ENCODE results near the gene ZNF800. TPM values are rescaled to one million over a fixed set of nuclear protein-coding genes. Genes with fewer than 3 reads are reported as not detected.
"Not testable (repeated sequence)": the region's sequence is repeated elsewhere in the genome, so short reads cannot be mapped to it uniquely, and the experiment has no call there.

Gene ZNF800
- total and polyA plus RNA-seq, 2 experiments from 2014 or later = 14.3 to 41.5 TPM

- Histone ChIP-seq H3K36me3 (replicated peaks; ENCODE audit: insufficient read depth, low read depth) (no peaks in the 10 kb centered on the region), H3K79me2 (no peaks in the 10 kb centered on the region), H3K4me3 (no peak overlapping the region), H2AFZ (no peak overlapping the region), H3K27me3 (peaks cover 27% of the 10 kb centered on the region), H3K4me1 (ENCODE audit: insufficient read depth) (no peaks in the 10 kb centered on the region), H3K9me2 (replicated peaks; ENCODE audit: insufficient read depth) (no peaks in the 10 kb centered on the region), H3K4me2 (no peak overlapping the region), H3K27ac (no peak overlapping the region), H3K9me3 (ENCODE audit: low read depth) (no peaks in the 10 kb centered on the region), H4K20me1 (ENCODE audit: insufficient read depth, poor library complexity, severe bottlenecking) (no peaks in the 10 kb centered on the region)
- no peak for DNase-seq (ENCODE audit: low spot score)
- TF ChIP-seq EZH2phosphoT487 (IDR thresholded peaks at IDR 0.05; ENCODE audit: low read depth, severe bottlenecking, unreplicated experiment) = no peak
- no peak for TF ChIP-seq CTCF (IDR thresholded peaks at IDR 0.05; ENCODE audit: poor library complexity)
- TF ChIP-seq EZH2 (IDR thresholded peaks at IDR 0.05; ENCODE audit: borderline replicate concordance) = no peak
- WGBS (ENCODE audit: low lambda C conversion rate, missing lambda C conversion rate) = 60% methylated on average over 3 of the region's 3 CpGs
Observed at GRCh38 chr7:127404286-127405072, 12.0 kb upstream of the ZNF800 start.

GRCh38 chr7:127396184-127396583 is 3.7 kb upstream of the ZNF800 start:
- WGBS (ENCODE audit: low lambda C conversion rate, missing lambda C conversion rate) = 43% methylated on average over 1 of the region's 1 CpG
- H3K27me3 ChIP-seq = peaks cover 30% of the 10 kb centered on the region
- H3K4me1 ChIP-seq (ENCODE audit: insufficient read depth) = peaks cover 8% of the 10 kb centered on the region
- no peak for DNase-seq (ENCODE audit: low spot score)
- no peaks in the 10 kb centered on the region for H3K36me3 ChIP-seq (replicated peaks; ENCODE audit: insufficient read depth, low read depth)
- no peak overlapping the region for H3K4me2 ChIP-seq
- peaks cover 4% of the 10 kb centered on the region for H3K79me2 ChIP-seq
- H3K9me3 ChIP-seq (ENCODE audit: low read depth) = no peaks in the 10 kb centered on the region
- no peak overlapping the region for H3K27ac ChIP-seq
- no peaks in the 10 kb centered on the region for H3K9me2 ChIP-seq (replicated peaks; ENCODE audit: insufficient read depth)
- H4K20me1 ChIP-seq (ENCODE audit: insufficient read depth, poor library complexity, severe bottlenecking) = no peaks in the 10 kb centered on the region
- no peak overlapping the region for H2AFZ ChIP-seq
- no peak overlapping the region for H3K4me3 ChIP-seq
- TF ChIP-seq EZH2 (IDR thresholded peaks at IDR 0.05; ENCODE audit: borderline replicate concordance) = no peak
- TF ChIP-seq EZH2phosphoT487 (IDR thresholded peaks at IDR 0.05; ENCODE audit: low read depth, severe bottlenecking, unreplicated experiment) = no peak
- no peak for TF ChIP-seq CTCF (IDR thresholded peaks at IDR 0.05; ENCODE audit: poor library complexity)

DNA sequence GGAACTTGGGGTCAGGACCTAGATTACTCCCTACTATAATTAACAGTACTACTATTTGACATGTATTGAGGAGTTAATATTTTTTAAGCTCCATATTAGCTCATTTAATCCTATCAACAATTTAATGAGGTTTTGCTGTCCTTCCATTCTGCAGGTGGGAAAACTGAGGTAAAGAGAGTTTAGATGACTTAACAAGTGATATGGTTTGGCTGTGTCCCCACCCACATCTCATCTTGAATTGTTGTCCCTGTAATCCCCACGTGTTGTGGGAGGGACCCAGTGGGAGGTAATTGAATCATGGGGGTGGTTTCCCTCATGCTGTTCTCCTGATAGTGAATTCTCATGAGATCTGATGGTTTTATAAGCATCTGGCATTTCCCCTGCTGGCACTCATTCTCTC is 2.6 kb upstream of the ZNF800 start:
- H3K4me3 ChIP-seq; H3K9me3 ChIP-seq (ENCODE audit: low read depth); H3K36me3 ChIP-seq (replicated peaks; ENCODE audit: insufficient read depth, low read depth); H3K27ac ChIP-seq; H3K4me2 ChIP-seq; H3K9me2 ChIP-seq (replicated peaks; ENCODE audit: insufficient read depth); H4K20me1 ChIP-seq (ENCODE audit: insufficient read depth, poor library complexity, severe bottlenecking); DNase-seq (ENCODE audit: low spot score); H2AFZ ChIP-seq: not testable (repeated sequence)
- WGBS (ENCODE audit: low lambda C conversion rate, missing lambda C conversion rate) = 10% methylated on average over 1 of the region's 1 CpG
- Histone ChIP-seq H3K4me1 (ENCODE audit: insufficient read depth) (peaks cover 12% of the 10 kb centered on the region), H3K79me2 (peaks cover 15% of the 10 kb centered on the region), H3K27me3 (peaks cover 24% of the 10 kb centered on the region)

GRCh38 chr7:127393368-127394058 is 1.0 kb upstream of the ZNF800 start:
- peaks cover 12% of the 10 kb centered on the region for H4K20me1 ChIP-seq (ENCODE audit: insufficient read depth, poor library complexity, severe bottlenecking)
- H2AFZ ChIP-seq = peak overlapping the region; percentile 96
- peaks cover 31% of the 10 kb centered on the region for H3K79me2 ChIP-seq
- H3K27ac ChIP-seq = peak overlapping the region; percentile 99
- H3K9me2 ChIP-seq (replicated peaks; ENCODE audit: insufficient read depth) = no peaks in the 10 kb centered on the region
- WGBS (ENCODE audit: low lambda C conversion rate, missing lambda C conversion rate) = 6% methylated on average over 26 of the region's 28 CpGs
- TF ChIP-seq EZH2 (IDR thresholded peaks at IDR 0.05; ENCODE audit: borderline replicate concordance) (no peak), EZH2phosphoT487 (IDR thresholded peaks at IDR 0.05; ENCODE audit: low read depth, severe bottlenecking, unreplicated experiment) (no peak), CTCF (IDR thresholded peaks at IDR 0.05; ENCODE audit: poor library complexity) (no peak)
- no peaks in the 10 kb centered on the region for H3K36me3 ChIP-seq (replicated peaks; ENCODE audit: insufficient read depth, low read depth)
- H3K4me3 ChIP-seq = peak overlapping the region; percentile 98
- H3K9me3 ChIP-seq (ENCODE audit: low read depth) = no peaks in the 10 kb centered on the region
- H3K27me3 ChIP-seq = peaks cover 12% of the 10 kb centered on the region
- peak; percentile 8 for DNase-seq (ENCODE audit: low spot score)
- H3K4me1 ChIP-seq (ENCODE audit: insufficient read depth) = peaks cover 12% of the 10 kb centered on the region
- H3K4me2 ChIP-seq = peak overlapping the region; percentile 94
